ENCODE results near the gene HHATL. TPM values are rescaled to one million over a fixed set of nuclear protein-coding genes. Genes with fewer than 3 reads are reported as not detected.

HHATL gene
- total RNA-seq, 1 donor from 2014 or later: not detected

DNA sequence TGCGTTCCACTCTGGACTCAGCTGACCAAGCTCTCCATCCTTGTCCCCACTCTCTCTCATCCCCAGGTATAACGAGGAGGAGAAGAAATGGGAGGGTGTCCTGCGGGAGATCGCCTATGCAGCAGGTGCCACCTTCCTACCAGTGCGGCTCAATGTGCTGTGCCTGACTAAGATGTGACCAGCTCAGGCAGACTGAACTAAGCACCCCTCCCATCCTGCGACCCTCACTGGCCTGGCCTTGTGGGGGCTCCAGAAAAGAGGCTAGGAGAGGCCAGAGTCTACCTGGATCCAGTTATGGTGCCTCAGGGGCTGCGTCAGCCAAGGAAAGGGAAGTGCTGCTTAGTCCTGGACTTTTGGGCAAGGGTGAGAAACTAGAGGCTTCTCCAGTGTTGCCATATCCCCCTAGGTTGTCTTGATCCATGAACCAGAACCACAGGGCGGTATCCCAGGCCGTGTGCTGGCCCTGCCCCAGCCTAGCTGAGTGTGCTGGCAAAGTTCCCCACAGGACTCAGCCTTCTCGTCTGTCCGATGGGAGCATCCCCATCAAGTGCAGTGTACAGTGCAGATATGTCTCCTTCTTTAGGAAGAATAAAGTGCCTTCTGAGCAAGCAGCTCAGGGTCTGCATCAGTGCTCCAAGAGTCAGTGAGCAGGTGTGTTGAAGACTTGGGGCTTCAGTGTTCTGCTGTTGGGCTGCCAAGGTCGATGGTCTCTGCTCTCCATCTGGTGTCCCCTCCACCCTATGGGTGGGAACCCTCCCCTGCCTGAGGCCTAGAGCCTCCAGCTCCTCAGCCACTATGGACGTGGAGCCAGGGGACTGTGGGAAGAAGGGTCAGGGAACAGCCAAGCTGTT is 10.6 kb downstream of the HHATL start:
- H3K4me1 Mint-ChIP-seq (ENCODE audit: low read depth): no peaks in the 10 kb centered on the region

DNA sequence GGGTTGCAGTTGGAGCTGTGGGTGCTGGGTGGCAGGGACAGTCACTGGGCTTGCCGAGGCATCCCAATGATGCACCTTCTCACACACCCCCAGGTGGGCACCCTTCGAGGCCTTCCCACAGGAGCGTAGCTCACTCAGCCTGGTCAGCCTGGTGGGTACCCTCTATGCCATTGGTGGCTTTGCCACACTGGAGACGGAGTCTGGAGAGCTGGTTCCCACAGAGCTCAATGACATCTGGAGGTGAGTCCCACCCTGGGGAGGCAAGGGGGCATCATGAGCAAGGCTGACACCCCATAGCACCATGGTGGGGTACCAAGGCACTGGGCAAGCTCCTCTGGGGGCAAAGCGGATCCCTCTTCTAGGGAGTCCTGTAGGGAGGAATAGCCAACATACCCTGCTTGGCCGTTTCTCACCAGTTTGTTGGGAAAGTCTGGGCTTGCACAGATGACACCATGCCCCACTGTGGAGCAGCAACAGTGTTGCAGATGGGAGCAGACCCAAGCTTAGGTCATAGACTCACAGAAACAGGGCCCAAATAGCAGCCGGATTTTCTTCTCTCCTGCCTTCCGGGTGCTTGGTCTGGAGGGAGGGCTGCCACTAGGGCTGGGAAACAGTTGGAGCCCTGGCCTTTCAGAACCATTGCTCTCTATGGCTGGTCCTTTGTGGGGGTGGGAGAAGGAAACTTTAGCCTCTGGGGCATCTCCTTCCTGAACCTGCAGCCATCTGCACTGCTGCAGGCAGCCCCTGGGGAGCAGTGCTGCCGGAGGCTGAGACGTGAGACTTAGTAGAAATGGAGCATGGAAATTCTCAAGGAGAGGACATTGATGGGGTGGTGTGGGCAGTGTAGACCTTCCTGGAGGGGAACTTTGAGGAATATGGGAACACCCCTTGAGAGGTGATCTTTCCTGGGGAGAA is 11.6 kb downstream of the HHATL start:
- no peak overlapping the region for H3K27ac Mint-ChIP-seq
- H3K4me3 Mint-ChIP-seq (ENCODE audit: low read depth): no peak overlapping the region
- peaks cover 14% of the 10 kb centered on the region for H3K27me3 Mint-ChIP-seq
- H3K36me3 Mint-ChIP-seq (ENCODE audit: insufficient read depth): no peaks in the 10 kb centered on the region
- H3K4me1 Mint-ChIP-seq (ENCODE audit: low read depth): no peaks in the 10 kb centered on the region
- TF ChIP-seq, protein P1, sequence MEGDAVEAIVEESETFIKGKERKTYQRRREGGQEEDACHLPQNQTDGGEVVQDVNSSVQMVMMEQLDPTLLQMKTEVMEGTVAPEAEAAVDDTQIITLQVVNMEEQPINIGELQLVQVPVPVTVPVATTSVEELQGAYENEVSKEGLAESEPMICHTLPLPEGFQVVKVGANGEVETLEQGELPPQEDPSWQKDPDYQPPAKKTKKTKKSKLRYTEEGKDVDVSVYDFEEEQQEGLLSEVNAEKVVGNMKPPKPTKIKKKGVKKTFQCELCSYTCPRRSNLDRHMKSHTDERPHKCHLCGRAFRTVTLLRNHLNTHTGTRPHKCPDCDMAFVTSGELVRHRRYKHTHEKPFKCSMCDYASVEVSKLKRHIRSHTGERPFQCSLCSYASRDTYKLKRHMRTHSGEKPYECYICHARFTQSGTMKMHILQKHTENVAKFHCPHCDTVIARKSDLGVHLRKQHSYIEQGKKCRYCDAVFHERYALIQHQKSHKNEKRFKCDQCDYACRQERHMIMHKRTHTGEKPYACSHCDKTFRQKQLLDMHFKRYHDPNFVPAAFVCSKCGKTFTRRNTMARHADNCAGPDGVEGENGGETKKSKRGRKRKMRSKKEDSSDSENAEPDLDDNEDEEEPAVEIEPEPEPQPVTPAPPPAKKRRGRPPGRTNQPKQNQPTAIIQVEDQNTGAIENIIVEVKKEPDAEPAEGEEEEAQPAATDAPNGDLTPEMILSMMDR (IDR thresholded peaks at IDR 0.05; ENCODE audit: unreplicated experiment): no peak
- DNase-seq (ENCODE audit: low spot score, unreplicated experiment): no peak
- H3K9me3 Mint-ChIP-seq (ENCODE audit: low read depth): no peaks in the 10 kb centered on the region

More for the DNA sequence above, 10.6 kb downstream of the HHATL start:
- TF ChIP-seq, protein P1 (IDR thresholded peaks at IDR 0.05; ENCODE audit: unreplicated experiment): no peak
- Mint-ChIP-seq H3K4me3 (ENCODE audit: low read depth) (no peak overlapping the region), H3K9me3 (ENCODE audit: low read depth) (no peaks in the 10 kb centered on the region), H3K27me3 (peaks cover 14% of the 10 kb centered on the region), H3K27ac (no peak overlapping the region), H3K36me3 (ENCODE audit: insufficient read depth) (no peaks in the 10 kb centered on the region)
- DNase-seq (ENCODE audit: low spot score, unreplicated experiment): no peak

DNA sequence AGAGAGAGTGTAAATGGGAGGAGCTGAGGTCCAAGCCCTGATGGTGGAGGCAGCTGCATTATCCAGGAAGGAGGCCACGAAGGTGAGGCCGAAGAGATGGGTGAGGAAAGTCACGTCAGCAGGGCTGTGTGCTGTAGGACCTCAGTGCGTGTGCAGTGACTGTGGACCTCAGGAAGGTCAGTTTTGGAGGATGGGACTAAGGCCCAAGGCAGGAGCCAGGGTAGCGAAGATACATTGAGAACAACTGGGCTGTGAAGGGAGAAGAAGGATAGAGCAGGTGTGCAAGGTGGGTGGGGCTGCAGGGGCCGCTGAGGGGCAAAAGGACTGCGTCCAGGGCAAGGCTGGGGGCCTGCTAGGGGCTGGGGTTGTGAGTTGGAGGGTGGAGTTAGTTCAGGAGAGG is 12.4 kb downstream of the HHATL start:
- TF ChIP-seq, protein P1 (IDR thresholded peaks at IDR 0.05; ENCODE audit: unreplicated experiment): no peak
- H3K4me1 Mint-ChIP-seq (ENCODE audit: low read depth): no peaks in the 10 kb centered on the region
- H3K36me3 Mint-ChIP-seq (ENCODE audit: insufficient read depth): no peaks in the 10 kb centered on the region
- no peak overlapping the region for H3K4me3 Mint-ChIP-seq (ENCODE audit: low read depth)
- H3K9me3 Mint-ChIP-seq (ENCODE audit: low read depth): no peaks in the 10 kb centered on the region
- H3K27me3 Mint-ChIP-seq: peaks cover 14% of the 10 kb centered on the region
- H3K27ac Mint-ChIP-seq: no peak overlapping the region
- DNase-seq (ENCODE audit: low spot score, unreplicated experiment): no peak

DNA sequence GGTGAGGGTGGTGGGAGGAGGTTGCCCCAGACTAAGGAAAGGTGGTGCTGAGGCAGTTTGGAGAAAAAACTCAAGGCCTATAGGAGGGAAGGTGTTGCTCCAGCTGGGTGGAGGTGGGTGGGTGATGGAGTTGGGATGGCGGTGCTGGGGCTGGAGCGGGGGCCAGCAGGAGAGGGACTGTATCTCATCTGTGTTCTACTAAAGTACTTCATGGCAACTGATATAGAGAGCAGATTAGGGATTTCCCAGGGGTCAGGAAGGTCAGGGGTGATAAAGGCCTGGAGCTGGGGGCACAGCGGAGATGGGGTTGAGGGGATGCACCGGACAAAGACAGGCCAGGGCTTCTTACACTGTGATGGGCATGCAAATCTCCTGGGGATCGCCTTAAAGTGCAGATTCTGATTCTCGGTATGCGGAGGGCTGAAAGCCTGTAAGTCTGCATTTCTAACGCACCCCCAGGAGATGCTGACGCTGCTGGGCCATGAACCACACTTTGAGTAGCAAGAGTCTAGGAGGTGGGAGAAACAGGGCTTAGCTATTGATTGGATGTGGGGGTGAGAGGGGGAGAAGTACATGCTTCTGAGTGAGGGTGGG is 13.1 kb downstream of the HHATL start:
- H3K4me1 Mint-ChIP-seq (ENCODE audit: low read depth): no peaks in the 10 kb centered on the region
- H3K4me3 Mint-ChIP-seq (ENCODE audit: low read depth): no peak overlapping the region
- no peak for DNase-seq (ENCODE audit: low spot score, unreplicated experiment)
- TF ChIP-seq, protein P1 (IDR thresholded peaks at IDR 0.05; ENCODE audit: unreplicated experiment): no peak
- no peak overlapping the region for H3K27ac Mint-ChIP-seq
- no peaks in the 10 kb centered on the region for H3K9me3 Mint-ChIP-seq (ENCODE audit: low read depth)
- no peaks in the 10 kb centered on the region for H3K36me3 Mint-ChIP-seq (ENCODE audit: insufficient read depth)
- H3K27me3 Mint-ChIP-seq: peaks cover 14% of the 10 kb centered on the region

Data from progenitor cell of endocrine pancreas (in vitro differentiated cells).